BJ (cell line): ENCODE results near the gene RAD21L1. TPM values are rescaled to one million over a fixed set of nuclear protein-coding genes. Genes with fewer than 3 reads are reported as not detected.

Experiments used
- CTCF ChIA-PET: fragments of 350-600 bp; formaldehyde crosslinking; extraction: SDS; loops from one replicate; lab custom pipeline; 2021; ENCODE audit warnings: antibody characterized with exemption, inconsistent platforms; lab: Yijun Ruan, JAX
- POLR2A ChIA-PET: fragments of 300-600 bp; sonication (Branson Sonifier 250); formaldehyde crosslinking; extraction: SDS; loops from one replicate; lab custom pipeline; 2021; ENCODE audit warnings: antibody characterized with exemption; lab: Charles Lee
- DNase-seq: peaks from one replicate; pipeline ENCODE4 v3.0.0-alpha.2; 2011; ENCODE audit warnings: low read depth
- H3K27me3 ChIP-seq: 2 replicates; pipeline ENCODE4 v1.6.0; 2011; ENCODE audit warnings: low read length; ENCODE audit not compliant: control insufficient read depth, insufficient read depth
- H3K36me3 ChIP-seq: 2 replicates; pipeline ENCODE4 v1.5.1; 2011; ENCODE audit warnings: low read length; ENCODE audit not compliant: control insufficient read depth, insufficient read depth
- H3K4me3 ChIP-seq: 2 replicates; pipeline ENCODE4 v1.5.1; 2011; ENCODE audit warnings: low read depth, mild to moderate bottlenecking, control low read depth, low read length
- polyA plus RNA-seq: library from polyadenylated mRNA; depleted of rRNA; stranded (reverse); fragments of >200 nt; gene quantifications from 2 replicates; pipeline ENCODE4 v1.2.3, GENCODE V29; 2011
- TF ChIP-seq, protein P1 (sequence below): IDR thresholded peaks from 2 replicates; pipeline ENCODE4 v1.5.1; 2011; ENCODE audit warnings: low read depth, mild to moderate bottlenecking, control low read depth, inconsistent platforms, low read length, moderate library complexity; ENCODE audit not compliant: insufficient read depth

The RAD21L1 gene
- polyA plus RNA-seq, 1 experiment, result 0.06 TPM

GRCh38 chr20:1225263-1225782 lies 521 bp upstream of the RAD21L1 start:
- peak overlapping the region; percentile 44 for H3K4me3 ChIP-seq
- CTCF ChIA-PET, result interaction anchor here (0.9 to 1.7 kb wide), 5 partner anchors 12 to 1297 kb away, joined by 3 to 5 read pairs (median 3); no protein-coding TSS in a partner anchor
- DNase-seq, result no peak
- TF ChIP-seq, protein P1, sequence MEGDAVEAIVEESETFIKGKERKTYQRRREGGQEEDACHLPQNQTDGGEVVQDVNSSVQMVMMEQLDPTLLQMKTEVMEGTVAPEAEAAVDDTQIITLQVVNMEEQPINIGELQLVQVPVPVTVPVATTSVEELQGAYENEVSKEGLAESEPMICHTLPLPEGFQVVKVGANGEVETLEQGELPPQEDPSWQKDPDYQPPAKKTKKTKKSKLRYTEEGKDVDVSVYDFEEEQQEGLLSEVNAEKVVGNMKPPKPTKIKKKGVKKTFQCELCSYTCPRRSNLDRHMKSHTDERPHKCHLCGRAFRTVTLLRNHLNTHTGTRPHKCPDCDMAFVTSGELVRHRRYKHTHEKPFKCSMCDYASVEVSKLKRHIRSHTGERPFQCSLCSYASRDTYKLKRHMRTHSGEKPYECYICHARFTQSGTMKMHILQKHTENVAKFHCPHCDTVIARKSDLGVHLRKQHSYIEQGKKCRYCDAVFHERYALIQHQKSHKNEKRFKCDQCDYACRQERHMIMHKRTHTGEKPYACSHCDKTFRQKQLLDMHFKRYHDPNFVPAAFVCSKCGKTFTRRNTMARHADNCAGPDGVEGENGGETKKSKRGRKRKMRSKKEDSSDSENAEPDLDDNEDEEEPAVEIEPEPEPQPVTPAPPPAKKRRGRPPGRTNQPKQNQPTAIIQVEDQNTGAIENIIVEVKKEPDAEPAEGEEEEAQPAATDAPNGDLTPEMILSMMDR, result no peak
- H3K27me3 ChIP-seq, result peaks cover 2% of the 10 kb centered on the region; the same call in 1 of the 2 replicates
- POLR2A ChIA-PET, result no interaction called here
- no peaks in the 10 kb centered on the region for H3K36me3 ChIP-seq

GRCh38 chr20:1229541-1229940 lies 3.7 kb downstream of the RAD21L1 start:
- CTCF ChIA-PET, result no interaction called here

DNA sequence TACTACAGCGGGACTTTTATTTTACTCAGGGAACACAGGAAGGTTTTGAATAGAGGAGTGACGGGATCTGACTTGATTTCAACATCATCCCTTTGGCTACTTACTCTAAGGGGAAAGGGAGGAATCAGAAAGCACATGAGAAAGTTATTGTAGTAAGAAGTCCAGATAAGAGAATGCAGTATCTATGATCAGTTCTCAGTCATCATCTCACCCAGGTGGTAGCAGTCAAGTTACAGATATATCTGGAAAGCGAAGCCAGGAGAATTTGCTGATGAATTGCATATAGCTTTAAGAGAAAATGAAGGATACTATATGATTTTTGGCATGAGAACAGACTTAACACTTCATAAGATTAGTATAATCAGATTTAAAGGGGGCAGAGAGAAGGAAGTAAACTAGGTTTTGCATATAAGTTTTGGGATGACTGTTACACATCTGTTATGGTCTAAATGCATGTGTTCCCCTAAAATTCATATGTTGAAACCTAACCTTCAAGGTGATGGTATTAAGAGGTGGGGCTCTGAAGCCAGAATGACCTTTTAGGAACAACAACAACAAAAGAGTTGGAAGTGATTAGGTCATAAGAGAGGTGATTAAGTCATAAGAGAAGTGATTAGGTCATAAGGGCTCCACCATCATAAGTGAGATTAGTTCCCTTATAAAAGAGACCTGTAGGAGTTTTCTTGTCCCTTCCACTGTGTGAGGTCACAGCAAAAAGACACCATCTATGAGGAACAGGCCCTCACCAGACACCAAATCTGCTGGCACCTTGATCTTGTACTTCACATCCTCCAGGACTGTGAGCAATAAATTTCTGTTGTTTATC lies 6.7 kb downstream of the RAD21L1 start:
- TF ChIP-seq, protein P1, result no peak
- Histone ChIP-seq H3K4me3 (no peak overlapping the region), H3K36me3 (no peaks in the 10 kb centered on the region), H3K27me3 (peaks cover 4% of the 10 kb centered on the region; the same call in 1 of the 2 replicates)
- ChIA-PET CTCF (no interaction called here), POLR2A (no interaction called here)
- DNase-seq, result no peak

More at GRCh38 chr20:1229541-1229940, 3.7 kb downstream of the RAD21L1 start:
- no peaks in the 10 kb centered on the region for H3K36me3 ChIP-seq
- TF ChIP-seq, protein P1, result no peak
- H3K4me3 ChIP-seq, result no peak overlapping the region
- peaks cover 2% of the 10 kb centered on the region; the same call in 1 of the 2 replicates for H3K27me3 ChIP-seq
- POLR2A ChIA-PET, result no interaction called here
- no peak for DNase-seq

- H3K4me3 ChIP-seq, result no peak overlapping the region
- H3K27me3 ChIP-seq, result peaks cover 4% of the 10 kb centered on the region; the same call in 1 of the 2 replicates
- DNase-seq, result no peak
- TF ChIP-seq, protein P1, result no peak
- H3K36me3 ChIP-seq, result no peaks in the 10 kb centered on the region
- POLR2A ChIA-PET, result no interaction called here
- CTCF ChIA-PET, result no interaction called here
These were observed 14.7 kb downstream of the RAD21L1 start for GRCh38 chr20:1240549-1240948.

- ChIA-PET POLR2A (no interaction called here), CTCF (no interaction called here)
- Histone ChIP-seq H3K27me3 (peaks cover 2% of the 10 kb centered on the region; the same call in 1 of the 2 replicates), H3K36me3 (no peaks in the 10 kb centered on the region), H3K4me3 (no peak overlapping the region)
- DNase-seq, result no peak
- TF ChIP-seq, protein P1, result no peak
These were observed 15.6 kb downstream of the RAD21L1 start for GRCh38 chr20:1241456-1241855.
